ENCODE results near the gene MKNK2.

Gene MKNK2

DNA sequence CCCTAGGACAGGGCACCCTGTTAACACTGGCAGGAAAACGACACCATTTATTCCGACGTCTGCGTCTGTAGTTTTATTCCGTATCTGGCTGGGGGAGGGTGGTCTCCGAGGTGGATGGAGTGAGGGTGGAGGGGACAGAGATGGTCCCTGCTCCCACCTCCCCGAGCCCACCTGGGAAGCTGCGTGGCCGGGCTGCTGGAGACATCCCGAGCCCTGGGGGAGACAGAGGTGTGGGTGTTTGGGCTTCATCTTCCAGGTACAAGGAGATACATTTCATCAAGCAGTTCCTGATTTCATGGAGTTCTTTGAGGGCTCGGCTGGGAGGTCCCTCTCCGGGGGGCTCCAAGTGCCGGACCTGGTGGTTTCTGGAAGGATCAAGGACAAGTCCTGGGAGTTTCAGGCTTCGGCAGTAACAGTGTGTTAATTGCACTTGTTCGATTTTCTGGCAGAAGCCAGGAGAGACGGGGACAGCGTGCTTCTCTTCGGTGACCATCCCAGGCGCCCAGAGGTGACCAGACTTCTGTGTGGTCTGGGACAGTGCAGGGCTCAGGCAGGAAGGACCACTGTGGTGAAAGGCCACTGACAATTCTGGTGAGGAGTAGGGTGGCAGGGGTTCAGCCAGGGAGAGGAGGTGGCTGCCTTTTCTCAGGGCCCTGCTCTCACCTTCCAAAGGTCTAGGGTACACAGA is 20.1 kb upstream of the MKNK2 start:
- H3K4me1 ChIP-seq: no peaks in the 10 kb centered on the region
- peaks cover 25% of the 10 kb centered on the region for H3K36me3 ChIP-seq (replicated peaks)

DNA sequence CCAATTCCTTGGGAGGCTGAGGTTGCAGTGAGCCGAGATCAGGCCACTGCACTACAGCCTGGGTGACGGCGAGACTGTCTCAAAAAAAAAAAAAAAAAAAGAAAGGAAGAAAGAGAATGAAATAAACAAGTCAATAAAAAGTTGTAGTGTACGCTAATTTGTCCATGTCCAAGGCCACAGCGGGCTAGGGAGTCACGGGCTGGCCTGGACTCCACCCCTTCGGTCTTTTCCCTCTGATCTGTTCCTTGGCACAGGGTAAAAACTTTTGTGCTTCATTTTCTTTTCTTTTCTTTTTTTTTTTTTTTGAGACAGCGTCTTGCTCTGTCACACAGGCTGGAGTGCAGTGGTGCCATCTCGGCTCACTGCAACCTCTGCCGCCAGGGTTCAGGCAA is 19.4 kb upstream of the MKNK2 start:
- Histone ChIP-seq H3K36me3 (replicated peaks) (peaks cover 22% of the 10 kb centered on the region), H3K4me1 (no peaks in the 10 kb centered on the region)
- no peak for DNase-seq (ENCODE audit: low spot score in 2 of 2)

More for the DNA sequence above, 20.1 kb upstream of the MKNK2 start:
- Histone ChIP-seq H3K9me3 (no peaks in the 10 kb centered on the region), H3K4me3 (no peak overlapping the region), H3K27me3 (ENCODE audit: low read depth) (no peaks in the 10 kb centered on the region)
- in situ Hi-C loops (cut with MboI; ENCODE audit: low sequenced_read_pairs): no loop called here
- DNase-seq (ENCODE audit: low spot score in 2 of 2): no peak

DNA sequence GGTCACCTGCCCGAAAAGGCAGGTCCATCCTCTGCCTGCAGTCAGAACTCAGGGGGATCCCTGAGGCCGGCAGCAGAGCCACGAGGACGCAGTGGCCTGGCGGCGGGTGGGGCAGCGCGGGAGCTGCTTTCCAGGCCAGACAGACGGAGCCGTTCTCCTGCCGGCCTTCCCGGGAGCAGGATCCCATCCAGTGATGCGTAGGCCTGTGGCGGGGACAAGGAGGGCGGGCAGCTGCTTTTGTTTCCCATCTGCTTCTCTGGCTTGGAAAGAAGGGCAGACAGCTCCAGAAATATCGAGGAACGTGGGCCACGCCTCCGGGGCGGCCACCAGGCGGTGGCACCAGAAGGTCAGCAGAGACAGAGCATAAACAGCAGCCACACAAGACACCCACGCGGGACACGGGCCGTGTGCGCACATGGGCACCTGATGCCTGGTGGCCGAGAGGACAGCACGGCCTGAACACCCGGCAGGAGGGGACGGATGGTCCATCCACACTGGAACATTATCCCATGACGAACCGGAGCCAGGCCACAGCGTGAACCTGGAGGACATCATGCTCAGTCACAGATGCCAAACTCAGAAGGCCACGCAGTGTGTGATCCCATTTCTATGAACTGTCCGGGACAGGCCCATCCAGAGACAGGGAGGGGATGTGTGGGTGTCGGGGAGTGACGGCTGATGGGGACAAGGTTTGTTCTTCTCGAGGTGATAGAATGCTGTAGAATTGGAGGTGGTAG is 13.9 kb upstream of the MKNK2 start:
- H3K36me3 ChIP-seq (replicated peaks): no peaks in the 10 kb centered on the region
- no peaks in the 10 kb centered on the region for H3K27me3 ChIP-seq (ENCODE audit: low read depth)
- H3K9me3 ChIP-seq: no peaks in the 10 kb centered on the region
- H3K4me3 ChIP-seq: no peak overlapping the region
- no peak for DNase-seq (ENCODE audit: low spot score in 2 of 2)
- in situ Hi-C loops (cut with MboI; ENCODE audit: low sequenced_read_pairs): no loop called here
- H3K4me1 ChIP-seq: peaks cover 18% of the 10 kb centered on the region

More for the DNA sequence above, 19.4 kb upstream of the MKNK2 start:
- no peaks in the 10 kb centered on the region for H3K9me3 ChIP-seq
- H3K4me3 ChIP-seq: no peak overlapping the region
- H3K27me3 ChIP-seq (ENCODE audit: low read depth): no peaks in the 10 kb centered on the region
- in situ Hi-C loops (cut with MboI; ENCODE audit: low sequenced_read_pairs): no loop called here

DNA sequence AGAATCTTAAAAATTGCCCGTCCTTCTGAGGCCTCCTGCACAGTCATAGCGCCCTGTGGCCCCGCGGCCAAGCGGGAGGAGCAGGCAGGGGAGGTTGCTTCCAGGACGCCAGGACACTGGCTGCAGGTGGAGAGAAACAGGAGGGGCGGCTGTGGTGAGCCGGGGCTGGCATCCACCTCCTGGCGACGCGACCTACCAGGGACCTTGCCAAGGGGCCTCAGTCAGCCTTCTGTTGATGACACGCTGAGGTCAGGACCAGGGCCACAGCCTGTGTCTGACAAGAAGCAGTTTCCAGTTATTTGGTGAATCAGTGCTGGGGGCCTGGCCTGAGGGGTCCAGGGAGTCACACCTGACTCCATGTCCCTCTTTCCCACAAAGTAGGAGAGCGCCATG is 13.3 kb upstream of the MKNK2 start:
- in situ Hi-C loops (cut with MboI; ENCODE audit: low sequenced_read_pairs): no loop called here
- H3K4me3 ChIP-seq: no peak overlapping the region
- no peak for DNase-seq (ENCODE audit: low spot score in 2 of 2)
- H3K4me1 ChIP-seq: peaks cover 24% of the 10 kb centered on the region
- no peaks in the 10 kb centered on the region for H3K9me3 ChIP-seq
- no peaks in the 10 kb centered on the region for H3K36me3 ChIP-seq (replicated peaks)
- H3K27me3 ChIP-seq (ENCODE audit: low read depth): no peaks in the 10 kb centered on the region

DNA sequence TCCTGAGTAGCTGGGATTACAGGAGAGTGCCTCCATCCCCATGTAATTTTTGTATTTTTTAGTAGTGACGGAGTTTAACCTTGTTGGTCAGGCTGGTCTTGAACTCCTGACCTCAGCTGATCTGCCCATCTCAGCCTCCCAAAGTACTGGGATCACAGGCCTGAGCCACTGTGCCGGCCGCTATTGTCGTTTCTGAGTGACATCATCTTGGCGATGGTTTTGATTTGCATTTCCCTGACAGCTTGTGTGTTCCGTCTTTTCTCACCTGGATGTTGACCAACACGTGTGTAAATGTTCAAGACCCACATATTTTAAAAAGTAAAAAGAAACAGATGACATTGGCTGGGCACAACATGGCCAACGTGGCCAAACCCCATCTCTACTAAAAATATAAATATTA is 12.8 kb upstream of the MKNK2 start:
- Histone ChIP-seq H3K4me1 (peaks cover 24% of the 10 kb centered on the region), H3K9me3 (no peaks in the 10 kb centered on the region), H3K4me3 (no peak overlapping the region), H3K36me3 (replicated peaks) (no peaks in the 10 kb centered on the region), H3K27me3 (ENCODE audit: low read depth) (no peaks in the 10 kb centered on the region)
- in situ Hi-C loops (cut with MboI; ENCODE audit: low sequenced_read_pairs): no loop called here
- no peak for DNase-seq (ENCODE audit: low spot score in 2 of 2)

DNA sequence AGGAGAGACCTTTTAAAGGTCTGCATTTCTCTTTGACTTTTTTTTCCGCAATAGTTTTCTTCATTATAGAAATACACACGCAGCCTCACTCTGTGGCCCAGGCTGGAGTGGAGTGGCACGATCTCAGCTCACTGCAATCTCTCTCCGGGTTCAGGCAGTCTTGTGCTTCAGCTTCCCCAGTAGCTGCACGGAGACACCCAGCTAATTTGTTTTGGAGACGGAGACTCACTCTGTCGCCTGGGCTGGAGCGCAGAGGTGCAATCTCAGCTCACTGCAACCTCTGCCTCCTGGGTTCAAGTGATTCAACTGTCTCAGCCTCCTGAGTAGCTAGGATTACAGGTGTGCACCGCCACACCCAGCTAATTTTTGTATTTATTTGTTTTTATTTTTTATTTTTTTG is 11.7 kb upstream of the MKNK2 start:
- Histone ChIP-seq H3K4me3 (no peak overlapping the region), H3K9me3 (no peaks in the 10 kb centered on the region), H3K36me3 (replicated peaks) (no peaks in the 10 kb centered on the region), H3K27me3 (ENCODE audit: low read depth) (no peaks in the 10 kb centered on the region), H3K4me1 (peaks cover 24% of the 10 kb centered on the region)
- in situ Hi-C loops (cut with MboI; ENCODE audit: low sequenced_read_pairs): no loop called here
- DNase-seq (ENCODE audit: low spot score in 2 of 2): no peak

DNA sequence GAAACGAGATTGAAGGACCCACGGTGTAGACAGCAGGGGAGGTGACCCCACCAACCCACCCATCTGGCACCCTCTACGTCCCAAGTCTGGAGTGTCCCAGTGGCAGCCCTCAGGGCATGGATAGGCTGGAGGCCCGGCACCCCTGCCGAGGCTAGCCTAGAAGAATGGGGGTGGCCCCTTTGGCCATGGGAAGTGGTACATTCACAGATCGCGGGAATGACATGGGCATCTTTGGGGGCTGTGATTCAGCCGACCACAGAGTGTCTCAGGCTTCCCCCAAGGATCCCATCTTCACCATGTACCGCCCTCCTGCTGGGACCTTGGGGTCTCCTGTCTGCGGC is 11.3 kb upstream of the MKNK2 start:
- in situ Hi-C loops (cut with MboI; ENCODE audit: low sequenced_read_pairs): no loop called here
- peak overlapping the region; percentile 61 for H3K4me3 ChIP-seq

DNA sequence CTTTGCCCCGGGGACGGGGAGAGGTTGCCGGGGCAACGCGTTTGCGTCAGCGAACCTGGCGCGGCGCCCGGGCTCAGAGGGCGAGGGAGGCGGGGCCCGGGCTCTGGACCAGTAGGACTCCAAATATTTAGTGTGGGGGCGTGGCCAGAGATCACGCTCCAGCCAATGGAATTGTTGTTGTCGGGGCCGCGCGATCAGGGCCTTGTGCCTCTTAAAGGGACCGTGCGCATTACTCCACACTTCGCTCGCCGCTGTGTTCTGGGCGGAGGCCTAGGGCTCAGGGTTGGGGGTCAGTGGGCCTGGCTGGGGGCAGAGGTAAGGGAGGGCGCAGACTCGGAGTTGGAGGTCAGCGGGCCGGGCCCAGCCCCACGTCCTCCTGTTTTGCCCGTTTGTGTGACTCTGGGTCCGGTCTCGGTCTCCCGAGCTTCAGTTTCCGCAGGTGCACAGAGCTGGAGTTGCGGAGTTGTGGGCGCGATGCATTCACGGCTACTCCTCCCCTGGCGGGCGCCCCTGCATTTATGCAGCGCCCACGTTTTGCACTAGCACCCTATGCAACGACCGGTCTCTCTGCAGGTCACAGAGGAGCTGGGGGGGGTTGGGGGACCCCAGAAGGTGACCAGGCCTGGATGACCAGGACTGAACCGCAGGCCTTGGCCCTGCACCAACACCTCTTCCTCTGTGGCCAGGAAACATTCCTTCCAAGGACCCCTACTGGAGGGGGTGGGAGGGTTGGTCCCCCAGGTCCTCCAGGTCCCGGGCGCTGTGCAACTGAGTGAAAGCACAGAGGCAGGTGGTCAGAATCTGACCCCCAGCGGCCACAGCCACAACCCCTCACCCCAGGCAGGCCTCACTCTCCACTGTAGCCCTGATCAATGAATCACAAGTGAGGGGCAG is 10.7 kb upstream of the MKNK2 start:
- H3K4me1 ChIP-seq: peaks cover 24% of the 10 kb centered on the region
- in situ Hi-C loops (cut with MboI; ENCODE audit: low sequenced_read_pairs): no loop called here
- no peaks in the 10 kb centered on the region for H3K27me3 ChIP-seq (ENCODE audit: low read depth)

More for the DNA sequence above, 11.3 kb upstream of the MKNK2 start:
- H3K36me3 ChIP-seq (replicated peaks): no peaks in the 10 kb centered on the region
- no peak for DNase-seq (ENCODE audit: low spot score in 2 of 2)
- H3K9me3 ChIP-seq: no peaks in the 10 kb centered on the region
- no peaks in the 10 kb centered on the region for H3K27me3 ChIP-seq (ENCODE audit: low read depth)
- H3K4me1 ChIP-seq: peaks cover 24% of the 10 kb centered on the region

DNA sequence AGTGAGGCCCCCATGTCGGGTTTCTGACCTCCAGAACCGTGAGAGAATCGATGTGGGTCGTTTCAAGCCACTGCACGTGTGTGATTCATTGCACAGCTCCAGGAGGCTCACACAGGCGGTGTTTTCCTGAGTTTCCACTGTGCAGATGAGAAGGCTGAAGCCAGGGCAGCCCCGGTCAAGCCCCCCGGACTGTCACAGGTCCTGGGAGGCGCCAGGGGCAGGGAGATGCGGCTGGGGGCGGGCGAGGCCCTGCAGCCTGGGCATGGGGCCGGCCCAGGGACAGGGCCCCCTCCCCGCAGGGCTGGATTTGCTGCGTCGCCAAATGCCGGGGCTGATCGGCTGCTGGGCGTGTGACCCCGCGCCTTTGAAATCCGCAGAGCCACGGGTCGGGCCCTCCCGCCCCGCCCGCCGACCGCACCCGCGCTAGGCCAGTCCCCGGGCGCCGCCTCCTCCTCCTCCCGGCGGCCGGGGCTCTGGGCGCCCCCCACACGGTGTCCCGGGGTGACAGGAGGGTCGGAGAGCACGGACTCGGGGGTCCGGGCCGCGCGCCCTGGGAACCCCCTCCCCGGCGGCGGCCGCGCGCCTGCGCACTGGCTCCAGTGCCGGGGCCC is 9.9 kb upstream of the MKNK2 start:
- peak overlapping the region; percentile 61 for H3K4me3 ChIP-seq
- peak; percentile 43 to 78 for DNase-seq (ENCODE audit: low spot score in 2 of 2)
- peaks cover 24% of the 10 kb centered on the region for H3K4me1 ChIP-seq
- H3K27me3 ChIP-seq (ENCODE audit: low read depth): no peaks in the 10 kb centered on the region
- in situ Hi-C loops (cut with MboI; ENCODE audit: low sequenced_read_pairs): no loop called here
- H3K9me3 ChIP-seq: no peaks in the 10 kb centered on the region
- no peaks in the 10 kb centered on the region for H3K36me3 ChIP-seq (replicated peaks)

More for the DNA sequence above, 10.7 kb upstream of the MKNK2 start:
- DNase-seq (ENCODE audit: low spot score in 2 of 2): peak; percentile 98 to 100
- H3K9me3 ChIP-seq: no peaks in the 10 kb centered on the region
- peak overlapping the region; percentile 61 for H3K4me3 ChIP-seq
- no peaks in the 10 kb centered on the region for H3K36me3 ChIP-seq (replicated peaks)

DNA sequence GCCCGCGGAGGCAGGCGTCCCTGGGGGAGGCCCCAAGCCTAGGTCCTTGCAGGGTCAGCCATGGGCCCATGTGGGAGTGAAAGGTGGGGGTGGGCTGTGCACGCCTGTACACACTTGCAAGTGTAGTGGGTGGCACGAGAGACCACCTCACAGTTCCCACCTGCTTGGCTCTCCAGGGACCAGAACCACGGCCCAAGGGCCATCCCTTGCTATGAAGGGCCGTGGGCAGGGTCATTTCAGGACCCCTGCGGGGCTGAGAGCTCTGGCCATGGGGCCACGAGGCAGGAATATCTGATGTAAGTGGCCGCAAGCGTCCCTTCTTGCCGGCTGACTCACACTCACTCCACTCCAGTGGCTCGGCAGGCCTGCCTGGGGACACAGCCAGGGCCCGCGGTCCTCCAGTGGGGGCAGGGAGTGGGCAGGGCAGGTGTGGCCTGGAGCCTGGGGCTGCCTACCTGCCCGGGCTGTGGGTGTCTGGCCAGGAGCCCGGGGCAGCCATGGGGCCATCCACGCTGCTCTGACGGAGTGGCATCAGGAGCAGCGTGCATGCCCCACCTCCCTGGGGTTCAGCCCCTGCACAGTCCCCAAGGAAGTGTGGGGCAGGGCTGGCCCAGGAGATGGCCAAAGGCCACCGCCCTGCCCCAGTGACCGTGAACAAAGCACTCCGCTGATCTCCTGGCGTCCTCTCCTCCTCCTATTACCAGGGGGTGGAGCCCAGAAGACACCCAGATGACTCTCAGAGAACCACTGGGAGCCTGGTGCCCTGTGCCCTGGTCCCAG is 8.6 kb upstream of the MKNK2 start:
- Histone ChIP-seq H3K4me3 (peak overlapping the region; percentile 2), H3K4me1 (peaks cover 24% of the 10 kb centered on the region), H3K36me3 (replicated peaks) (no peaks in the 10 kb centered on the region), H3K27me3 (ENCODE audit: low read depth) (no peaks in the 10 kb centered on the region), H3K9me3 (no peaks in the 10 kb centered on the region)
- peak; percentile 35 to 61 for DNase-seq (ENCODE audit: low spot score in 2 of 2)
- in situ Hi-C loops (cut with MboI; ENCODE audit: low sequenced_read_pairs): no loop called here

DNA sequence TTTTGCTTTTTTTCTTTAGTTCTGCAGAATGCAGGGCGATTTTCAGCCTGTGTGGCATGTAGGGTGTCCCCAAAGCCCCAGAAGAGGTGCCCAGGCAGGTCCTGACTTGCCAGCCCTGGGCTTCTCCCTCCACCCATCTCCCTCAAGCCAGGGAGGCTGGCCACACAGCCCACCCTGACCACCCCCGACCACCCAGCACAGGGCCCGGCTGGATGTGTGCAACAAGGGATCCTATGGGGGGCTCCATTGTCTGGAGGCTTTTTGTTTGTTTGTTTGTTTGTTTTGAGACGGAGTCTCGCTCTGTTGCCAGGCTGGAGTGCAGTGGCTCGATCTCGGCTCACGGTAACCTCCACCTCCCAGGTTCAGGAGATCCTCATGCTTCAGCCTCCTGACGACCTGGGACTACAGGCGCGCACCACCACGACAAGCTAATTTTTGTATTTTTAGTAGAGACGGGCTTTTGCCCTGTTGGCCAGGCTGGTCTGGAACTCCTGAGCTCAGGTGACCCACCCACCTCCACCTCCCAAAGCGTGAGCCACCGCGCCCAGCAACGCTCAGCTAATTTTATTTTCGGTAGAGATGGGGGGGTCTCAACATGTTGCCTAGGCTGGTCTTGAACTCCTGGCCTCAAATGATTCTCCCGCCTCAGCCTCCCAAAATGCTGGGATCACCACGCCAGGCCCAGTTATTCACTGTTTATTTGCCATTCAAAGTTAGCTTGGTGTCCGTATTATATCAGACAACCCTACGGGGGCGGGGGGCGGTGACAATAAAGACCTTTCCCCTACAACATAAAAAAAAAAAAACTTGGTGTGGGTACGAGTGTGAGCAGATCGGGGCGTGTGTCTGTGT is 7.8 kb upstream of the MKNK2 start:
- in situ Hi-C loops (cut with MboI; ENCODE audit: low sequenced_read_pairs): no loop called here
- Histone ChIP-seq H3K4me3 (no peak overlapping the region), H3K27me3 (ENCODE audit: low read depth) (no peaks in the 10 kb centered on the region), H3K4me1 (peaks cover 24% of the 10 kb centered on the region), H3K36me3 (replicated peaks) (no peaks in the 10 kb centered on the region), H3K9me3 (no peaks in the 10 kb centered on the region)
- no peak for DNase-seq (ENCODE audit: low spot score in 2 of 2)
